ENCODE data around the gene PDZRN3.

- TF ChIP-seq, protein P1, sequence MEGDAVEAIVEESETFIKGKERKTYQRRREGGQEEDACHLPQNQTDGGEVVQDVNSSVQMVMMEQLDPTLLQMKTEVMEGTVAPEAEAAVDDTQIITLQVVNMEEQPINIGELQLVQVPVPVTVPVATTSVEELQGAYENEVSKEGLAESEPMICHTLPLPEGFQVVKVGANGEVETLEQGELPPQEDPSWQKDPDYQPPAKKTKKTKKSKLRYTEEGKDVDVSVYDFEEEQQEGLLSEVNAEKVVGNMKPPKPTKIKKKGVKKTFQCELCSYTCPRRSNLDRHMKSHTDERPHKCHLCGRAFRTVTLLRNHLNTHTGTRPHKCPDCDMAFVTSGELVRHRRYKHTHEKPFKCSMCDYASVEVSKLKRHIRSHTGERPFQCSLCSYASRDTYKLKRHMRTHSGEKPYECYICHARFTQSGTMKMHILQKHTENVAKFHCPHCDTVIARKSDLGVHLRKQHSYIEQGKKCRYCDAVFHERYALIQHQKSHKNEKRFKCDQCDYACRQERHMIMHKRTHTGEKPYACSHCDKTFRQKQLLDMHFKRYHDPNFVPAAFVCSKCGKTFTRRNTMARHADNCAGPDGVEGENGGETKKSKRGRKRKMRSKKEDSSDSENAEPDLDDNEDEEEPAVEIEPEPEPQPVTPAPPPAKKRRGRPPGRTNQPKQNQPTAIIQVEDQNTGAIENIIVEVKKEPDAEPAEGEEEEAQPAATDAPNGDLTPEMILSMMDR (IDR thresholded peaks at IDR 0.05) = no peak
- TF ChIP-seq EZH2 (IDR thresholded peaks at IDR 0.05) = no peak
Measured at GRCh38 chr3:73365756-73366397, 258.9 kb downstream of the PDZRN3 start.
